Activated T-cell treated with anti-CD3 and anti-CD28 coated beads, Interleukin-2, amount 50 U/mL, for 48 hours (primary cell): Measurements from ENCODE around the gene STYX.
"Not testable (repeated sequence)": the region's sequence is repeated elsewhere in the genome, so short reads cannot be mapped to it uniquely, and the experiment has no call there.

Source experiments
- DNase-seq, 2 experiments: peaks; one replicate each; pipeline ENCODE4 v3.0.0-alpha.2; 2020

The STYX gene

DNA sequence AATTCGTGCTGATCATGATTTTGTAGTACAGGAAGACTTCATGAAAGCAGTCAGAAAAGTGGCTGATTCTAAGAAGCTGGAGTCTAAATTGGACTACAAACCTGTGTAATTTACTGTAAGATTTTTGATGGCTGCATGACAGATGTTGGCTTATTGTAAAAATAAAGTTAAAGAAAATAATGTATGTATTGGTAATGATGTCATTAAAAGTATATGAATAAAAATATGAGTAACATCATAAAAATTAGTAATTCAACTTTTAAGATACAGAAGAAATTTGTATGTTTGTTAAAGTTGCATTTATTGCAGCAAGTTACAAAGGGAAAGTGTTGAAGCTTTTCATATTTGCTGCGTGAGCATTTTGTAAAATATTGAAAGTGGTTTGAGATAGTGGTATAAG lies 2.5 kb upstream of the STYX start:
- not testable (repeated sequence) for DNase-seq

DNA sequence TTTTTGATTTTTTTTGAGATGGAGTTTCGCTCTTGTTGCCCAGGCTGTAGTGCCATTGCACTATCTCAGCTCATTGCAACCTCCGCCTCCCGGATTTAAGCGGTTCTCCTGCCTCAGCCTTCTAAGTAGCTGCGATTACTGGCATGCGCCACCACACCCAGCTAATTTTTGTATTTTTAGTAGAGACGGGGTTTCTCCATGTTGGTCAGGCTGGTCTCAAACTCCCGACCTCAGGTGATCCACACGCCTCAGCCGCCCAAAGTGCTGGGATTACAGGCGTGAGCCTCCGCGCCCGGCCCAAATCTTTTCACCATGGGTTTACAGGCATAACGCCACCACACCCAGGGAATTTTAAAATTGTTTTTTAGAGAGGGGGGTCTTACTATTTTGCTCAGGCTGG lies 931 bp upstream of the STYX start:
- not testable (repeated sequence) for DNase-seq

- DNase-seq = no peak
Observed at GRCh38 chr14:52729585-52729924, 411 bp upstream of the STYX start.

GRCh38 chr14:52730709-52731111 lies 744 bp downstream of the STYX start:
- no peak for DNase-seq

- DNase-seq = no peak
Observed at GRCh38 chr14:52733824-52734223, 3.9 kb downstream of the STYX start.

GRCh38 chr14:52735921-52736489 lies 6.0 kb downstream of the STYX start:
- no peak for DNase-seq

- DNase-seq = no peak
Observed at GRCh38 chr14:52738409-52738808, 8.4 kb downstream of the STYX start.

DNA sequence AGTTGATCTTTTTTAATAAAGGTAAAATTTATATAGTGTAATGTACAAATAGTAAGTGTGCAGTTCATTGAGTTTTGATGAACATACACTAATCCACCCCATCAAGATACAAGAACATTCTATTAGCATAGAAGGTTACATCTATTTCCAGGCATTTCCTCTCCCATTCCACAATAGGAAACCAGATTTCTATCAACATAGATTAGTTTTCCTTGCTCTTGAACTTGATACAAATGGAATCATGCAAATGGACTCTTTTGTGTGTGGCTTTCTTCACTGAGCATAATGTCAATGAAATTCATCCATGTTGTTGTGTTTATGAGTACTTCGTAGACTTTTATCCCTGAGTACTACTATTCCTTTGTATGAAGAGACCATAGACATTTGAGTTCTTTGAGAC lies 10.8 kb downstream of the STYX start:
- no peak for DNase-seq

DNA sequence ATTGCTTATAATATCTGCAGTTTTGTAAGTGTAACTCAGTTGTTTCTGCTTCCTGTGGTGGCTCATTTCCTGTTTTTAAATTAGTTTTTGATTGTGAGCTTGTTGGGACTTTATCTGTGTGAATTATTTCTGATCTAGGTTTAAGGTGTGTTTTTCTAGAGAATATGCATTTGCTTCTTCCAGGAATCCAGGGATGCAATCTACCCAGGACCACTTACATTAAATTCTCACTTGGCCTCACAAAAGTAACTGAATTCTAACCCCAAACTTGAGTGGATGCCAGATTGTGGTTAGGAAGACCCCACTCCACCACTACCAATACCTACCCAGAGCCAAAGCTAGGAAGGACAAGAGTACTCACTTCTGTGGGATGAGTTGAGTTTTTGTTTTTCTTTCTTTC lies 11.9 kb downstream of the STYX start:
- no peak for DNase-seq

GRCh38 chr14:52748647-52749292 lies 18.8 kb downstream of the STYX start:
- no peak for DNase-seq

- DNase-seq = no peak
Observed at GRCh38 chr14:52755607-52756316, 25.8 kb downstream of the STYX start.

GRCh38 chr14:52759145-52759544 lies 29.2 kb downstream of the STYX start:
- no peak for DNase-seq

- not testable (repeated sequence) for DNase-seq
Observed at GRCh38 chr14:52762923-52763322, 33.0 kb downstream of the STYX start.

GRCh38 chr14:52767058-52767833 lies 37.3 kb downstream of the STYX start:
- DNase-seq = no peak

GRCh38 chr14:52769887-52770286 lies 39.9 kb downstream of the STYX start:
- no peak for DNase-seq

DNA sequence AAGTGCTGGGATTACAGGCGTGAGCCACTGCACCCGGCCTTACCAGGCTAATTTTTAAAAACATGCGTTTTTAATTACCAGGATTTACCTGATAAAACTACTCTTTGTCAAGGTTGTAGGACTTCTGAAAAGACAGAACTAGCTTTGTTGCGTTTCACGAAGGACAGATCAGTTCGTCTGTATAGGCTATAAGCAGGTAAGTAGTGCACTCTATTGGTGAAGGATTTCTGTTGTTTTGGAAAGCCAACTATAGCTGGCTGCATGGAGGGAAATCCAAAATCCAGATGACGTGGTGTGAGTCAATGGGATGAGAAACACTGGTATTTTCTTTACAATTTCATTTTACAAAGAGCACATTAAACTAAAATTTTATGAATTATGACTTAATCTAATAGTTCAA lies 46.9 kb downstream of the STYX start:
- no peak for DNase-seq

GRCh38 chr14:52778702-52779101 lies 48.7 kb downstream of the STYX start:
- no peak for DNase-seq

GRCh38 chr14:52780893-52781292 lies 50.9 kb downstream of the STYX start:
- no peak for DNase-seq

- no peak for DNase-seq
Observed at GRCh38 chr14:52781629-52782028, 51.7 kb downstream of the STYX start.

DNA sequence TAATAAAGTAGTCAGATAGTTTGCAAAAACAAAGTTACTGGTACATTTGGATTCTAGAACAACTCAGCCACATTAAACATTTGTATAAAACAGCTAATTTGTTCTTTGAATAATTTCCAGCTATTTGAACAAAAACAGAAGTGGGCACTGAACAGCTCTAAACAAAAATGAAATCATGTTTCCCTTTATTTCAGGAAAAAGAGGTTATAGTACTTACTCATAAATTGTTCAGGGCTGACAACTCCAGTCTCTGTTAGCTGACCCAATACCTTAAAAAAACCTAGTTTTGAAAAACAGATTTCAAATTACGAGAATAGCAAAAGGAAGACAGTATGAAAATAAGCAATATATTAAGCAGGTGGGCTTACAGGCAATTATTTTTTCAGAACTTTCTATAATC lies 53.2 kb downstream of the STYX start:
- no peak for DNase-seq

DNA sequence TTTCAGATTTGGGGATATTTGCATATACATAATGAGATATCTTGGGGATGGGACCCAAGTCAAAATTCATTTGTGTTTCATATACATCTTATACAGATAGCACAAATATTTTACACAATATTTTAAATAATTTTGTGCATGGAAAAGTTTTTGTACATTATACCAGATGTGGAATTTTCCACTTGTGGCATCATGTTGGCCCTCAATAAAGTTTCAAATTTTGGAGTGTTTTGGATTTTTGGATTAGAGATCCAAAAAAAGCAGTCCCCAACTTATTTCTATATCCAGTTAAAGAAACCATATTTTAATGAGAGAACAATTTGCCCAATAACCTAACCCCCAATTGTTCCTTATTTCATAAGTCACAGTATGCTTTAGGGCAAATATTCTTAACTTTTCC lies 56.9 kb downstream of the STYX start:
- DNase-seq = no peak

DNA sequence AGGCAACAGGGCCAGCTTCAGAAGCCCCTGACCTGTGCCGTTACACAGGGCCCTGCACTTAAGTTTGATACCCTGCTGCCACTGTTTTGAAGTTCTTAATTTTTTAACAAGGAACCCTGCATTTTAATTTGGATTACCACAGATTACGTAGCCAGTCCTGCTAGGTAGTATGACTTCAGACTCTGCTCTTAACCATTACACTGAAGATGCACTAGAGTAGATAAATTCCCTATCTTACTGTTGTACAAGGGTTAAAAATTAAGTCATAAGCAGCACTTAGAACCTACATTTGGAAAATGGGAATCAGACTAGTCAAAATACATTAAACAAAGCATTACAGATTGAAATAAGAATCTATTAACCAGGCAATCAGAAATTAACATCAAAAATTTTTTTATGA lies 59.2 kb downstream of the STYX start:
- DNase-seq = no peak

DNA sequence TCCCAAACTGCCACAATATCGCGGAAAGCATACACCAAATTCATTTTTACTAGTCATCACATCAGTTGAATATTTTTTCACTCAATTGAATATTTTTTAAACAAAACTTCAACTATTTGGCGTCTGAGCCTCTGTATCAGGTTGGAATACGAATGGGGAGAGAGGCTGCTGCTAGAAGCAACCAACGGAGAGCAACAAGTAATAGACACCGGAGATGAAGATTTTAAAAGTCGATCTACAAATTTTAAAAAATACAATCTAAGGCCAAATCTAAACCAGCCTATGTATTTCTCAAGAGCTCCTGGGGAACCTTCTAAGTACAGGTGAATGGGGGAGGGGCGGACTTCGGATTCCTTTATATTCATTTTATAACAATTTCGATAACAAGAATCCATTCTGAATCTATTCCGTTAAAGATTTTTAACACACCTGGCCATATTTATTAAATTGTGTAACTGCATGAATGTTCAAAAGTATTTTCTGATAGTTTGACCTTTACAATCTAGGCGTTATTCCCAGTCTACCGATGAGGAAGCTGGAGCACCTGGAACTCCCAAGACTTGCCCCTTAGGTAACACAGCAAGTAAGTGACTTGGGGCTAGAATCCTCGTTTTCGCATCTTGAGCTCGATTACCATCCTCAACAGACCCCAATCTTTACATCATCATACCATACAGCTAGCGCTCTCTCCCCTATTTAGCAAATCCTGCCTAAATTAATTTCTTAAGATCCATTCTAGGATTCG lies 60.2 kb downstream of the STYX start:
- no peak for DNase-seq
